Fibroblast of lung (primary cell): Measurements from ENCODE around the gene ROBO1.

ENCODE experiments used
- EZH2 ChIP-seq: IDR thresholded peaks from 2 replicates; pipeline ENCODE4 v1.5.1; 2012; ENCODE audit warnings: low read length, control low read depth, mild to moderate bottlenecking; ENCODE audit errors: missing control alignments
- TF ChIP-seq, protein P1 (sequence below), 2 donors: IDR thresholded peaks in 1 of 2; conservative IDR thresholded peaks in 1 of 2; 1 replicate in 1 of 2; 2 replicates in 1 of 2; pipeline ENCODE4 v1.5.1; 2011 to 2012; ENCODE audit warnings: low read length in 2 of 2, control low read depth in 1 of 2, inconsistent platforms in 1 of 2, low read depth in 1 of 2, mild to moderate bottlenecking in 1 of 2

GRCh38 chr3:78665776-78666469 lies 1101.9 kb downstream of the ROBO1 start:
- TF ChIP-seq EZH2: no peak
- TF ChIP-seq, protein P1, sequence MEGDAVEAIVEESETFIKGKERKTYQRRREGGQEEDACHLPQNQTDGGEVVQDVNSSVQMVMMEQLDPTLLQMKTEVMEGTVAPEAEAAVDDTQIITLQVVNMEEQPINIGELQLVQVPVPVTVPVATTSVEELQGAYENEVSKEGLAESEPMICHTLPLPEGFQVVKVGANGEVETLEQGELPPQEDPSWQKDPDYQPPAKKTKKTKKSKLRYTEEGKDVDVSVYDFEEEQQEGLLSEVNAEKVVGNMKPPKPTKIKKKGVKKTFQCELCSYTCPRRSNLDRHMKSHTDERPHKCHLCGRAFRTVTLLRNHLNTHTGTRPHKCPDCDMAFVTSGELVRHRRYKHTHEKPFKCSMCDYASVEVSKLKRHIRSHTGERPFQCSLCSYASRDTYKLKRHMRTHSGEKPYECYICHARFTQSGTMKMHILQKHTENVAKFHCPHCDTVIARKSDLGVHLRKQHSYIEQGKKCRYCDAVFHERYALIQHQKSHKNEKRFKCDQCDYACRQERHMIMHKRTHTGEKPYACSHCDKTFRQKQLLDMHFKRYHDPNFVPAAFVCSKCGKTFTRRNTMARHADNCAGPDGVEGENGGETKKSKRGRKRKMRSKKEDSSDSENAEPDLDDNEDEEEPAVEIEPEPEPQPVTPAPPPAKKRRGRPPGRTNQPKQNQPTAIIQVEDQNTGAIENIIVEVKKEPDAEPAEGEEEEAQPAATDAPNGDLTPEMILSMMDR (conservative IDR thresholded peaks at IDR 0.05 in 1 of 2, IDR thresholded peaks at IDR 0.05 in 1 of 2; ENCODE audit: low read depth in 1 of 2, low read length in 2 of 2): no peak
